ENCODE results near the gene PDE11A. TPM values are rescaled to one million over a fixed set of nuclear protein-coding genes. Genes with fewer than 3 reads are reported as not detected.

Gene PDE11A
- total RNA-seq, 4 donors from 2014 or later: 0.82 to 16.2 (median 4.3) TPM

DNA sequence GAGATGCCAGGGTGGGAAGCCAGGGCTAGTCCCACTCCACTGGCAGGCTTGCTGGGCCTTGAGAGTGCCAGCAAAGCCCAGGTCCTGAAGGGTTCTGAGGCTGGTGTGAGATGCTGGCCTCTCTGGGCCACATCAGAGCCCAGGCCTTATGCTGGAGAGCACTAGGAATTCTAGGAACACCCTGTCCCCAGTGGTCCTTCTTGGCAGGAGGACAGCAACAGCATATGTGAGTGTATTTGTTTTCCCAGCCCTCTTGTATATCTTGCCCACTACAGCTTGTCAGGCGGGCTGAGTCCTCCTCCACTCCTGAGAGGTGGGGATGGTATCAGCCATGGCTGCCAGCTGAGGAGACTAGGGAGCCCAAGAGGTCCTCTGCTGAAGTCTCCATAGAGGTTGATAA is 327.0 kb downstream of the PDE11A start:
- Histone ChIP-seq H3K4me1 (no peaks in the 10 kb centered on the region), H3K27me3 (no peaks in the 10 kb centered on the region), H3K27ac (no peak overlapping the region), H3K4me3 (no peak overlapping the region), H3K9me3 (no peaks in the 10 kb centered on the region), H3K36me3 (no peaks in the 10 kb centered on the region)
- in situ Hi-C loops (cut with MboI; ENCODE audit: low sequenced_read_pairs in 4 of 4) (loop anchor here in 2 of 4 donors (25.0 kb wide), 2 partner anchors 258 to 408 kb away; no protein-coding TSS in a partner anchor), intact Hi-C loops (cut with DNase I; ENCODE audit: low total_unique reads) (no loop called here)
- ATAC-seq (no peak), DNase-seq (no peak)
- TF ChIP-seq, protein P1, sequence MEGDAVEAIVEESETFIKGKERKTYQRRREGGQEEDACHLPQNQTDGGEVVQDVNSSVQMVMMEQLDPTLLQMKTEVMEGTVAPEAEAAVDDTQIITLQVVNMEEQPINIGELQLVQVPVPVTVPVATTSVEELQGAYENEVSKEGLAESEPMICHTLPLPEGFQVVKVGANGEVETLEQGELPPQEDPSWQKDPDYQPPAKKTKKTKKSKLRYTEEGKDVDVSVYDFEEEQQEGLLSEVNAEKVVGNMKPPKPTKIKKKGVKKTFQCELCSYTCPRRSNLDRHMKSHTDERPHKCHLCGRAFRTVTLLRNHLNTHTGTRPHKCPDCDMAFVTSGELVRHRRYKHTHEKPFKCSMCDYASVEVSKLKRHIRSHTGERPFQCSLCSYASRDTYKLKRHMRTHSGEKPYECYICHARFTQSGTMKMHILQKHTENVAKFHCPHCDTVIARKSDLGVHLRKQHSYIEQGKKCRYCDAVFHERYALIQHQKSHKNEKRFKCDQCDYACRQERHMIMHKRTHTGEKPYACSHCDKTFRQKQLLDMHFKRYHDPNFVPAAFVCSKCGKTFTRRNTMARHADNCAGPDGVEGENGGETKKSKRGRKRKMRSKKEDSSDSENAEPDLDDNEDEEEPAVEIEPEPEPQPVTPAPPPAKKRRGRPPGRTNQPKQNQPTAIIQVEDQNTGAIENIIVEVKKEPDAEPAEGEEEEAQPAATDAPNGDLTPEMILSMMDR (IDR thresholded peaks at IDR 0.05 in 4 of 5, conservative IDR thresholded peaks at IDR 0.05 in 1 of 5): no peak
- TF ChIP-seq POLR2A (IDR thresholded peaks at IDR 0.05): no peak

DNA sequence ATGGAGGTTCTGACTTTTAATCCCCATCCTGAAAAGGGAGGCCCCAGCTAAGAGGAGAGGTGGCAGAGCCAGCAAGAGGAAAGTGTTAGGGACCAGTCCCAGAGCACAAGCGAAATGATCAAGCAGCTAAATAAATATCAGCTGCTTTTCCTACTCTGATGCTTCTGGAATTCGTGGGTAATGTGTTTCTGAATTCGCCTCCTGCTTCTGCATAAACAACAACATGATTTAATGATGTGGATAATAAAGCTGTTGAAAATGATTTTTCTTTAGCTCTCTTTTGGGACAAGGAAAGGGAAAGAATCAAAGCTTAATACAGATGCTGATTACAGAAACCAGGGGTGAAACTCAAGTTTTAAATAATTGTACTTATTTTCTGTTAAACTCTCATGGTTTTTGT is 329.7 kb downstream of the PDE11A start:
- intact Hi-C loops (cut with DNase I; ENCODE audit: low total_unique reads): no loop called here
- Histone ChIP-seq H3K36me3 (no peaks in the 10 kb centered on the region), H3K4me1 (no peaks in the 10 kb centered on the region), H3K27ac (no peak overlapping the region), H3K4me3 (no peak overlapping the region), H3K27me3 (no peaks in the 10 kb centered on the region), H3K9me3 (no peaks in the 10 kb centered on the region)
- in situ Hi-C loops (cut with MboI; ENCODE audit: low sequenced_read_pairs in 4 of 4): loop anchor here in 2 of 4 donors (25.0 kb wide), 2 partner anchors 256 to 406 kb away; no protein-coding TSS in a partner anchor
- DNase-seq (no peak), ATAC-seq (no peak)
- TF ChIP-seq, protein P1 (IDR thresholded peaks at IDR 0.05 in 4 of 5, conservative IDR thresholded peaks at IDR 0.05 in 1 of 5): no peak
- TF ChIP-seq POLR2A (IDR thresholded peaks at IDR 0.05): no peak

DNA sequence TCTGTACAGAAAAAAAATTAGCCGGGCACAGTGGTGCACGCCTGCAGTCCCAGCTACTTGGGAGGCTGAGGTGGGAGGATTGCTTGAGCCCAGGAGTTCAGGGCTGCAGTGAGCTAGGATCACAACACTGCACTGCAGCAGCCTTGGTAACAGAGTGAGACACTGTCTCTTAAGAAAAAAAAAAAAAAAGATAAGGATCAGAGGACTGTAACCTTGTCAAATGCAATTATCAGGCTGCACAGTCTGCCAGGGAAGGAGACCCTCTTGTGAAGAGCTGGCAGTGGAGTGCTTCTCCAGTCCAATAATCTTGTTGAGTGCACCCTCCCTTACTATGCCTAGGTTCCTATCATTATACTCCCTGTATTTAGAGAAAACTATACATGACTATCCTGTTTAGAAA is 330.7 kb downstream of the PDE11A start:
- intact Hi-C loops (cut with DNase I; ENCODE audit: low total_unique reads): no loop called here
- no peak for TF ChIP-seq POLR2A (IDR thresholded peaks at IDR 0.05)
- TF ChIP-seq, protein P1 (IDR thresholded peaks at IDR 0.05 in 4 of 5, conservative IDR thresholded peaks at IDR 0.05 in 1 of 5): no peak

DNA sequence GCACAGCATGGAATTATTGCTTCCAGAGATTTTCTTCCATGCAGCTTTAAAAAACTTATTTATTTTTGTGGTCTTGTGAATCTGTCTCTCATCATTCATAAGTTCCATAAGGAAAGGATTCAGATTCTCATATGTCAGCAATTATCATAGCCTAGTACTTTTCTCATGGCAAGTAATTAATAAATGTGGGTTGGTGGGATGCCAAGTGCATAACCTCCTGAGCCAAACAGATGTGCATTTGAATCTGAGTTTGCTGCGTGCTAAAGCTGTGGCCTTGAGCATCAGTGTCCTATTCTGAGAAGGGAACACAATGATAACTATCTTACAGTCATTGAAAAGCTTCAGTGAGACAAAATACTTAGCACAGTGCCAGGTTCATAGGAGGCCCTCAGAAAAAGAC is 331.9 kb downstream of the PDE11A start:
- in situ Hi-C loops (cut with MboI; ENCODE audit: low sequenced_read_pairs in 4 of 4): loop anchor here in 2 of 4 donors (25.0 kb wide), 2 partner anchors 253 to 403 kb away; no protein-coding TSS in a partner anchor
- intact Hi-C loops (cut with DNase I; ENCODE audit: low total_unique reads): no loop called here
- ATAC-seq (no peak), DNase-seq (no peak)
- Histone ChIP-seq H3K4me3 (no peak overlapping the region), H3K27ac (no peak overlapping the region), H3K4me1 (no peaks in the 10 kb centered on the region), H3K27me3 (no peaks in the 10 kb centered on the region), H3K36me3 (no peaks in the 10 kb centered on the region), H3K9me3 (no peaks in the 10 kb centered on the region)
- TF ChIP-seq, protein P1 (IDR thresholded peaks at IDR 0.05 in 4 of 5, conservative IDR thresholded peaks at IDR 0.05 in 1 of 5): no peak
- no peak for TF ChIP-seq POLR2A (IDR thresholded peaks at IDR 0.05)

More for the DNA sequence above, 330.7 kb downstream of the PDE11A start:
- Histone ChIP-seq H3K27ac (no peak overlapping the region), H3K9me3 (no peaks in the 10 kb centered on the region), H3K4me1 (no peaks in the 10 kb centered on the region), H3K4me3 (no peak overlapping the region), H3K27me3 (no peaks in the 10 kb centered on the region), H3K36me3 (no peaks in the 10 kb centered on the region)
- DNase-seq: no peak
- in situ Hi-C loops (cut with MboI; ENCODE audit: low sequenced_read_pairs in 4 of 4): loop anchor here in 2 of 4 donors (25.0 kb wide), 2 partner anchors 255 to 405 kb away; no protein-coding TSS in a partner anchor
- no peak for ATAC-seq
